Adrenal gland (tissue), 5 donors: ENCODE results near the gene HBG1.

Experiments
- CTCF ChIP-seq, 6 experiments: fragments of 450-650 bp in 4 of 6; fragments of 200-600 bp in 2 of 6; sonication (generic) in 1 of 6; IDR thresholded peaks; 1 replicate in 5 of 6; 2 replicates in 1 of 6; pipeline versions ENCODE4 v1.5.1 to v1.8.0; 2016 to 2021; ENCODE audit warnings: antibody characterized with exemption in 6 of 6, mild to moderate bottlenecking in 2 of 6, moderate library complexity in 1 of 6
- POLR2A ChIP-seq, 2 donors: fragments of 450-650 bp; IDR thresholded peaks; one replicate each; pipeline ENCODE4 v1.6.1; 2017; ENCODE audit warnings: antibody characterized with exemption in 2 of 2, mild to moderate bottlenecking in 2 of 2, moderate library complexity in 1 of 2
- donor health status: DM: no; HTN: no; CAD: no.

GRCh38 chr11:5230266-5230665 lies 19.4 kb downstream of the HBG1 start:
- no peak for TF ChIP-seq CTCF (IDR thresholded peaks at IDR 0.05)
- no peak for TF ChIP-seq POLR2A (IDR thresholded peaks at IDR 0.05)
